ENCODE results near the gene RAP1GDS1.
"Not testable (repeated sequence)": the region's sequence is repeated elsewhere in the genome, so short reads cannot be mapped to it uniquely, and the experiment has no call there.

RAP1GDS1 gene

GRCh38 chr4:98452091-98452490 lies 190.9 kb downstream of the RAP1GDS1 start:
- TF ChIP-seq CTCF (IDR thresholded peaks at IDR 0.05; ENCODE audit: borderline replicate concordance, control extremely low read depth, extremely low read depth, insufficient read depth, missing control alignments), result no peak
- no peak for DNase-seq (ENCODE audit: low spot score)
- in situ Hi-C loops (cut with MboI; ENCODE audit: low sequenced_read_pairs, unreplicated experiment), result no loop called here

- in situ Hi-C loops (cut with MboI; ENCODE audit: low sequenced_read_pairs, unreplicated experiment); DNase-seq (ENCODE audit: low spot score): not testable (repeated sequence)
These were observed 196.2 kb downstream of the RAP1GDS1 start for GRCh38 chr4:98457422-98457821.

- in situ Hi-C loops (cut with MboI; ENCODE audit: low sequenced_read_pairs, unreplicated experiment); DNase-seq (ENCODE audit: low spot score): not testable (repeated sequence)
These were observed 200.1 kb downstream of the RAP1GDS1 start for GRCh38 chr4:98461121-98461865.

- in situ Hi-C loops (cut with MboI; ENCODE audit: low sequenced_read_pairs, unreplicated experiment), result no loop called here
- no peak for TF ChIP-seq CTCF (IDR thresholded peaks at IDR 0.05; ENCODE audit: borderline replicate concordance, control extremely low read depth, extremely low read depth, insufficient read depth, missing control alignments)
- DNase-seq (ENCODE audit: low spot score), result no peak
These were observed 201.3 kb downstream of the RAP1GDS1 start for GRCh38 chr4:98462487-98462886.

- DNase-seq (ENCODE audit: low spot score), result no peak
- in situ Hi-C loops (cut with MboI; ENCODE audit: low sequenced_read_pairs, unreplicated experiment), result no loop called here
- TF ChIP-seq CTCF (IDR thresholded peaks at IDR 0.05; ENCODE audit: borderline replicate concordance, control extremely low read depth, extremely low read depth, insufficient read depth, missing control alignments), result no peak
These were observed 205.8 kb downstream of the RAP1GDS1 start for GRCh38 chr4:98466868-98467599.

- peak; percentile 79 for TF ChIP-seq CTCF (IDR thresholded peaks at IDR 0.05; ENCODE audit: borderline replicate concordance, control extremely low read depth, extremely low read depth, insufficient read depth, missing control alignments)
- in situ Hi-C loops (cut with MboI; ENCODE audit: low sequenced_read_pairs, unreplicated experiment), result no loop called here
- DNase-seq (ENCODE audit: low spot score), result peak; percentile 75
These were observed 206.5 kb downstream of the RAP1GDS1 start for GRCh38 chr4:98467627-98468072.

- in situ Hi-C loops (cut with MboI; ENCODE audit: low sequenced_read_pairs, unreplicated experiment), result no loop called here
- TF ChIP-seq CTCF (IDR thresholded peaks at IDR 0.05; ENCODE audit: borderline replicate concordance, control extremely low read depth, extremely low read depth, insufficient read depth, missing control alignments), result no peak
- DNase-seq (ENCODE audit: low spot score), result no peak
These were observed 207.5 kb downstream of the RAP1GDS1 start for GRCh38 chr4:98468709-98469108.
